PFSK-1 (cell line): Measurements from ENCODE around the gene CDK19.

Source experiments
- FOXP2 ChIP-seq: optimal IDR thresholded peaks from 2 replicates; pipeline ENCODE3; 2011; ENCODE audit warnings: borderline replicate concordance, control low read depth, inconsistent platforms; ENCODE audit not compliant: insufficient read depth; ENCODE audit errors: extremely low read length, extremely low read depth
- POLR2AphosphoS5 ChIP-seq: IDR thresholded peaks from 2 replicates; pipeline ENCODE4 v1.6.1; 2012; ENCODE audit warnings: low read depth, mild to moderate bottlenecking, control low read depth, low read length, moderate library complexity
- REST ChIP-seq, 2 experiments: IDR thresholded peaks; 2 replicates each; pipeline versions ENCODE4 v1.6.1 to v1.8.0; 2011 to 2012; ENCODE audit warnings: low read depth in 2 of 2, low read length in 2 of 2, control low read depth in 1 of 2, inconsistent platforms in 1 of 2, mild to moderate bottlenecking in 1 of 2, moderate library complexity in 1 of 2; ENCODE audit not compliant: insufficient read depth in 1 of 2
- SIN3A ChIP-seq: IDR thresholded peaks from 2 replicates; pipeline ENCODE4 v1.6.1; 2012; ENCODE audit warnings: mild to moderate bottlenecking, low read length, moderate library complexity, borderline replicate concordance; ENCODE audit not compliant: insufficient read depth
- TAF1 ChIP-seq: IDR thresholded peaks from 2 replicates; pipeline ENCODE4 v1.6.1; 2012; ENCODE audit warnings: low read length, control low read depth, borderline replicate concordance; ENCODE audit not compliant: insufficient read depth

CDK19 gene

DNA sequence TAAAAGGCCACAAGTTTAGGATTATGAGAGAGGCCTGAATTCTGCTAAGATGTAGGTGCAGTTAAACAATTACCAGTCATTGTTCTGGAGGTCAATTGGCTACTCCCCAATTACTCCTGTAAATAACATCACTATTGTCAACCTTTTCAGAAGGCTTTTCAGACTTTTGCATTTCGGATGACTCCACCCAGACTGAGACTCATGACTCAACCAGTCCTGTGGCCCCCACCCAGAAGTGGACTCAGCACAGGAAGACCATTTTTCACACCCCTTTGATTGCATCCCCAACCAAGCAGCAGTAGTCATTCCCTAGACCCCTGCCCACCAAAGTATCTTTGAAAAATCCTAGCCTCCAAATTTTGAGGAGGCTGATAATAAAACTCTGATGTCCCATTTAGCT is 199.5 kb downstream of the CDK19 start:
- TF ChIP-seq REST (IDR thresholded peaks at IDR 0.05; ENCODE audit: insufficient read depth in 1 of 2, low read depth in 2 of 2, low read length in 2 of 2) = no peak
- TF ChIP-seq FOXP2 = no peak
- TF ChIP-seq TAF1 = no peak
- TF ChIP-seq SIN3A = no peak

- TF ChIP-seq REST (IDR thresholded peaks at IDR 0.05; ENCODE audit: insufficient read depth in 1 of 2, low read depth in 2 of 2, low read length in 2 of 2) (no peak), POLR2AphosphoS5 (no peak), TAF1 (no peak), SIN3A (no peak), FOXP2 (no peak)
Observed at GRCh38 chr6:110614586-110614985, 200.7 kb downstream of the CDK19 start.

DNA sequence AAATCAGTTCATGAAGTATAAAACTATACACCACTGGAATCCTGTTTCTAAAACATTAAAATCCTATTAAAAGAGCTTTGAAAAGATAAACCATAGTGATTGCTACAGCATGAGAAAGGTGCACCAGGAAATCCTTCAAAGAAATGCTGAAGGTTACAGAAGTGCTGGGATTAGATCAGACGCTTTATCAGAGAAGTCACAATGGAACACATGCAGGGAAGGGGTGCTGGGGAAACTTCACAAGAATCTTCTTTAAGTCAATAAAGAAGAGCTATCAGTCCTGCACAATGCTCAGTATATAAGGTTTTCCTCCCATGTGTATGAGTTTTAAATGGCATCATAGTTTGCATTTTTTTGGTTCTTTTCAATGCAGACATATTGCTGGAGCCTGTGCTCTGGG is 201.2 kb downstream of the CDK19 start:
- no peak for TF ChIP-seq FOXP2

DNA sequence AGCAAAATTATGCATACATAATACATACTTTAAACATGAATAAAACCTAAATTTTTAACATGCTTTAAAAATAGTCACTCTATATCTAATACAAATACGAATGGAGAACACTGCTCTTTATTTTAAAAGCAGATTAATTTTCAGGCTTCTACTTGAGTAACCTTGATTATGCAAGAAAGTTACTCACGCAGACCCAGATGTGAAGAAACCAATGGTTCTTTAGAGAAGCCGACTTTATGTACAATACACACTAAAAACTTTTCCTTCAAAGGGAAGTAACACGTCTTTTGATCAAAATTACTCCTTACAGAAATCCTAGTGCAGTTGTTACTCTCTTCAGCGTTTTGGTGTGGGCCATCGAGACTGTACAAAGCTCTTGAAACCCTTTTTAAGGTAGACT is 201.9 kb downstream of the CDK19 start:
- TF ChIP-seq POLR2AphosphoS5 (no peak), REST (IDR thresholded peaks at IDR 0.05; ENCODE audit: insufficient read depth in 1 of 2, low read depth in 2 of 2, low read length in 2 of 2) (no peak), TAF1 (no peak), SIN3A (no peak), FOXP2 (no peak)

DNA sequence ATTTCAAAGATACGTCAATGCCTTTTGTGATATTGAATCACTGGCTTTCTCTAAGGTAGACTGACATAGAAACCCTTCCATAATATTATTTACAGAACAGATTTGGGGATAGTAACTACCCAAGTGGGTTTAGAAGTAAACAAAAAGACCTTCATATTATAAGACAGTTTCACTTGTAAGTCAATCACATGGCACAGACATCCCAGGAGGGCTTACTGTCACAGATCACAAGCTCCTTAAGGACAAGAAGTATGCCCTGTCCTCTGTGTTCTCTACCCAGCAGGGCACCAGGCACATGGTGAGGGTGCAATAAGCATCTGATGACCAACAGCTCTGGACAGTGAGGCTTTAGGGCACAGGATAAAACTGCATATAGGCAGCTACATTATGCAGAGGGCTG is 203.0 kb downstream of the CDK19 start:
- no peak for TF ChIP-seq TAF1
- TF ChIP-seq REST (IDR thresholded peaks at IDR 0.05; ENCODE audit: insufficient read depth in 1 of 2, low read depth in 2 of 2, low read length in 2 of 2) = no peak
- no peak for TF ChIP-seq SIN3A
- TF ChIP-seq FOXP2 = no peak
- no peak for TF ChIP-seq POLR2AphosphoS5
